SK-N-SH treated with all-trans-retinoic acid at 6 μM for 48 hours (cell line): Measurements from ENCODE around the gene MARK3.

Experiments
- ATAC-seq: fragments of 200-7000 bp; cut with Tn5 transposase; 3 replicates; pipeline ENCODE4 v1.9.1; 2020; ENCODE audit warnings: mild to moderate bottlenecking, moderate library complexity
- ARNTL ChIP-seq: fragments of 450-650 bp; formaldehyde crosslinking; IDR thresholded peaks from 2 replicates; pipeline ENCODE4 v1.5.0; 2020; ENCODE audit warnings: low read depth, mild to moderate bottlenecking, moderate library complexity, borderline replicate concordance
- CSRNP3 ChIP-seq: fragments of 250-450 bp; sonication (Bioruptor Pico); IDR thresholded peaks from 2 replicates; pipeline ENCODE4 v1.5.1; 2021; ENCODE audit warnings: mild to moderate bottlenecking, moderate library complexity
- ISL1 ChIP-seq: fragments of 250-450 bp; sonication (Bioruptor Pico); IDR thresholded peaks from 2 replicates; pipeline ENCODE4 v2.1.2; 2022; ENCODE audit warnings: mild to moderate bottlenecking, moderate library complexity
- OSR1 ChIP-seq: fragments of 250-450 bp; sonication (Bioruptor Pico); IDR thresholded peaks from 2 replicates; pipeline ENCODE4 v1.8.0; 2022; ENCODE audit warnings: moderate library complexity, mild to moderate bottlenecking, inconsistent platforms
- PATZ1 ChIP-seq: fragments of 250-450 bp; sonication (Bioruptor Pico); IDR thresholded peaks from 2 replicates; pipeline ENCODE4 v1.8.0; 2020; ENCODE audit warnings: mild to moderate bottlenecking, moderate library complexity, borderline replicate concordance
- POU6F1 ChIP-seq: fragments of 250-450 bp; sonication (Bioruptor Pico); IDR thresholded peaks from 2 replicates; pipeline ENCODE4 v1.8.0; 2021; ENCODE audit warnings: low read depth, mild to moderate bottlenecking, moderate library complexity, borderline replicate concordance
- PPARA ChIP-seq: fragments of 250-450 bp; sonication (Bioruptor Pico); IDR thresholded peaks from 2 replicates; pipeline ENCODE4 v1.5.0; 2020; ENCODE audit warnings: mild to moderate bottlenecking, borderline replicate concordance
- RARB ChIP-seq: fragments of 250-450 bp; sonication (Bioruptor Pico); IDR thresholded peaks from 2 replicates; pipeline ENCODE4 v1.8.0; 2021; ENCODE audit warnings: mild to moderate bottlenecking, moderate library complexity
- SNAI2 ChIP-seq: fragments of 250-450 bp; sonication (Bioruptor Pico); IDR thresholded peaks from 2 replicates; pipeline ENCODE4 v1.5.0; 2020; ENCODE audit warnings: mild to moderate bottlenecking, moderate library complexity
- TCF4 ChIP-seq: fragments of 250-450 bp; sonication (Bioruptor Pico); IDR thresholded peaks from 2 replicates; pipeline ENCODE4 v1.8.0; 2021; ENCODE audit warnings: mild to moderate bottlenecking, moderate library complexity, borderline replicate concordance
- TOX ChIP-seq: fragments of 250-450 bp; sonication (Bioruptor Pico); IDR thresholded peaks from 2 replicates; pipeline ENCODE4 v1.8.0; 2021; ENCODE audit warnings: mild to moderate bottlenecking, moderate library complexity, borderline replicate concordance
- TSHZ2 ChIP-seq: fragments of 250-450 bp; sonication (Bioruptor Pico); IDR thresholded peaks from 2 replicates; pipeline ENCODE4 v1.5.0; 2020; ENCODE audit warnings: mild to moderate bottlenecking, moderate library complexity
- ZC3H10 ChIP-seq: fragments of 250-450 bp; sonication (Bioruptor Pico); IDR thresholded peaks from 2 replicates; pipeline ENCODE4 v1.5.1; 2021; ENCODE audit warnings: mild to moderate bottlenecking, moderate library complexity
- ZFP3 ChIP-seq: fragments of 250-450 bp; sonication (Bioruptor Pico); IDR thresholded peaks from 2 replicates; pipeline ENCODE4 v1.5.0; 2020; ENCODE audit warnings: mild to moderate bottlenecking, moderate library complexity
- ZFP30 ChIP-seq: fragments of 450-650 bp; formaldehyde crosslinking; IDR thresholded peaks from 2 replicates; pipeline ENCODE4 v1.5.0; 2022; ENCODE audit warnings: mild to moderate bottlenecking, moderate library complexity
- ZNF565 ChIP-seq: fragments of 450-650 bp; formaldehyde crosslinking; conservative IDR thresholded peaks from 2 replicates; pipeline ENCODE4 v1.5.0; 2020; ENCODE audit warnings: low read depth, mild to moderate bottlenecking, moderate library complexity
- ZNF70 ChIP-seq: fragments of 450-650 bp; formaldehyde crosslinking; IDR thresholded peaks from 2 replicates; pipeline ENCODE4 v1.5.0; 2020; ENCODE audit warnings: mild to moderate bottlenecking, moderate library complexity
- TF ChIP-seq, protein P1 (sequence below): fragments of 250-450 bp; sonication (Bioruptor Pico); IDR thresholded peaks from 2 replicates; pipeline ENCODE4 v1.5.1; 2020; ENCODE audit warnings: low read depth, mild to moderate bottlenecking, moderate library complexity

MARK3 gene

GRCh38 chr14:103449634-103450161 lies 64.5 kb downstream of the MARK3 start:
- peak; percentile 32; the same call in 1 of the 3 replicates for ATAC-seq
- TF ChIP-seq SNAI2 (CRISPR knock-in tag) (no peak), ZC3H10 (CRISPR knock-in tag) (no peak), OSR1 (CRISPR knock-in tag) (no peak), ZNF565 (CRISPR knock-in tag) (no peak), RARB (CRISPR knock-in tag) (no peak), POU6F1 (no peak), TOX (CRISPR knock-in tag) (no peak), ARNTL (no peak), ISL1 (peak; percentile 90)
- TF ChIP-seq, protein P1, sequence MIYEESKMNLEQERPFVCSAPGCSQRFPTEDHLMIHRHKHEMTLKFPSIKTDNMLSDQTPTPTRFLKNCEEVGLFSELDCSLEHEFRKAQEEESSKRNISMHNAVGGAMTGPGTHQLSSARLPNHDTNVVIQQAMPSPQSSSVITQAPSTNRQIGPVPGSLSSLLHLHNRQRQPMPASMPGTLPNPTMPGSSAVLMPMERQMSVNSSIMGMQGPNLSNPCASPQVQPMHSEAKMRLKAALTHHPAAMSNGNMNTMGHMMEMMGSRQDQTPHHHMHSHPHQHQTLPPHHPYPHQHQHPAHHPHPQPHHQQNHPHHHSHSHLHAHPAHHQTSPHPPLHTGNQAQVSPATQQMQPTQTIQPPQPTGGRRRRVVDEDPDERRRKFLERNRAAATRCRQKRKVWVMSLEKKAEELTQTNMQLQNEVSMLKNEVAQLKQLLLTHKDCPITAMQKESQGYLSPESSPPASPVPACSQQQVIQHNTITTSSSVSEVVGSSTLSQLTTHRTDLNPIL (CRISPR knock-in tag): 0 out of 2 replicates have a peak, but pooled peaks have one; percentile 44

GRCh38 chr14:103450416-103450815 lies 65.2 kb downstream of the MARK3 start:
- no peak for ATAC-seq
- no peak for TF ChIP-seq PATZ1 (CRISPR knock-in tag)
- TF ChIP-seq ZFP30 (CRISPR knock-in tag): no peak
- TF ChIP-seq TCF4 (CRISPR knock-in tag): no peak
- TF ChIP-seq, protein P1 (CRISPR knock-in tag): no peak
- TF ChIP-seq ZC3H10 (CRISPR knock-in tag): no peak
- no peak for TF ChIP-seq TSHZ2 (CRISPR knock-in tag)
- TF ChIP-seq RARB (CRISPR knock-in tag): no peak
- no peak for TF ChIP-seq SNAI2 (CRISPR knock-in tag)
- TF ChIP-seq POU6F1: no peak
- TF ChIP-seq ZFP3 (CRISPR knock-in tag): no peak
- TF ChIP-seq OSR1 (CRISPR knock-in tag): no peak
- no peak for TF ChIP-seq PPARA

DNA sequence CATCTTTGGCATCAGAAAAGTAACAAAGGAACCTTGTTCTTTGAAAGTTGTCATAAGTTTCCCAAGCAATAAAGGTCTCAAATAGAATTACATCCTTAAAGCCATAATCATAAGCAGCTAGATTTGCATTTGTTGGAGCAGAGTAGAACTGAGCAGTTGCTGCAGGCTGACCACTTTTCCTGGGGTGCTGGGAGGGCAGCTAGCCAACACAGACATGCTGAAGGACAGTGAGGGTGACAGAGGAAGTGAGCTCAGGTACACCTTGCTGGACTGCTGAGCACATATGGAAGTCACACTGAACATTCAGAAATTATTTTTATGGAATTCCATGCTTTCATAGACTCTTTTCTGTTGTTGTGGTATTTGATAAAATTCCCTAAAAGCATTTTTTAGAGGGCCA lies 66.2 kb downstream of the MARK3 start:
- ATAC-seq: no peak
- TF ChIP-seq ZC3H10 (CRISPR knock-in tag): no peak
- TF ChIP-seq TCF4 (CRISPR knock-in tag): no peak
- TF ChIP-seq TOX (CRISPR knock-in tag): no peak
- no peak for TF ChIP-seq POU6F1
- TF ChIP-seq ARNTL: no peak
- TF ChIP-seq, protein P1 (CRISPR knock-in tag): no peak
- TF ChIP-seq PATZ1 (CRISPR knock-in tag): no peak
- TF ChIP-seq ISL1: no peak
- no peak for TF ChIP-seq CSRNP3 (CRISPR knock-in tag)
- TF ChIP-seq ZNF70 (CRISPR knock-in tag): no peak
